NCI-H146 treated with DMSO at 0.1 percent for 48 hours (cell line): ENCODE data around the gene CCS.
"Not testable (repeated sequence)": the region's sequence is repeated elsewhere in the genome, so short reads cannot be mapped to it uniquely, and the experiment has no call there.

Experiments used
- DNase-seq: peaks from one replicate; lab custom pipeline; 2025; ENCODE audit not compliant: unreplicated experiment; lab: John Stamatoyannopoulos, UW

CCS gene

GRCh38 chr11:66592457-66593302 is at the start of gene CCS, which contains the start of gene CCDC87:
Gene CCS, plus strand, starts transcription at chr11:66593185. Its CDS starts 77 bp downstream, at chr11:66593262.
Gene CCDC87, minus strand, starts transcription at chr11:66593063. Its CDS starts 48 bp downstream, at chr11:66593015.
- peak; percentile 87 for DNase-seq

GRCh38 chr11:66543263-66544107 is 49.5 kb upstream of the CCS start:
- no peak for DNase-seq

- DNase-seq: not testable (repeated sequence)
Measured at GRCh38 chr11:66544952-66545351, 48.0 kb upstream of the CCS start.

- peak; percentile 87 for DNase-seq
Measured at GRCh38 chr11:66545701-66546367, 47.2 kb upstream of the CCS start, which contains the start of gene ZDHHC24. Gene ZDHHC24, minus strand, starts transcription at chr11:66546048. Its CDS starts 45 bp downstream, at chr11:66546003.

GRCh38 chr11:66546368-66546965 is 46.5 kb upstream of the CCS start, which contains the start of gene ACTN3:
Gene ACTN3, plus strand, starts transcription at chr11:66546903. Its CDS starts 35 bp downstream, at chr11:66546938.
- no peak for DNase-seq

- DNase-seq: no peak
Measured at GRCh38 chr11:66546966-66547661, 45.9 kb upstream of the CCS start.

GRCh38 chr11:66547662-66548009 is 45.3 kb upstream of the CCS start:
- no peak for DNase-seq

GRCh38 chr11:66548041-66548440 is 44.9 kb upstream of the CCS start:
- no peak for DNase-seq

GRCh38 chr11:66548774-66549630 is 44.0 kb upstream of the CCS start:
- no peak for DNase-seq

GRCh38 chr11:66549696-66550095 is 43.3 kb upstream of the CCS start:
- no peak for DNase-seq

GRCh38 chr11:66550887-66551286 is 42.1 kb upstream of the CCS start:
- DNase-seq: no peak

GRCh38 chr11:66554602-66555001 is 38.4 kb upstream of the CCS start:
- DNase-seq: no peak

GRCh38 chr11:66555416-66555815 is 37.6 kb upstream of the CCS start:
- DNase-seq: no peak

- no peak for DNase-seq
Measured at GRCh38 chr11:66556086-66556485, 36.9 kb upstream of the CCS start.

GRCh38 chr11:66557733-66558326 is 35.2 kb upstream of the CCS start:
- DNase-seq: no peak

GRCh38 chr11:66559142-66559865 is 33.7 kb upstream of the CCS start:
- no peak for DNase-seq

- DNase-seq: no peak
Measured at GRCh38 chr11:66559866-66560676, 32.9 kb upstream of the CCS start.
